ENCODE results near the gene GPC3.
"Not testable (repeated sequence)": the region's sequence is repeated elsewhere in the genome, so short reads cannot be mapped to it uniquely, and the experiment has no call there.

GPC3 gene

DNA sequence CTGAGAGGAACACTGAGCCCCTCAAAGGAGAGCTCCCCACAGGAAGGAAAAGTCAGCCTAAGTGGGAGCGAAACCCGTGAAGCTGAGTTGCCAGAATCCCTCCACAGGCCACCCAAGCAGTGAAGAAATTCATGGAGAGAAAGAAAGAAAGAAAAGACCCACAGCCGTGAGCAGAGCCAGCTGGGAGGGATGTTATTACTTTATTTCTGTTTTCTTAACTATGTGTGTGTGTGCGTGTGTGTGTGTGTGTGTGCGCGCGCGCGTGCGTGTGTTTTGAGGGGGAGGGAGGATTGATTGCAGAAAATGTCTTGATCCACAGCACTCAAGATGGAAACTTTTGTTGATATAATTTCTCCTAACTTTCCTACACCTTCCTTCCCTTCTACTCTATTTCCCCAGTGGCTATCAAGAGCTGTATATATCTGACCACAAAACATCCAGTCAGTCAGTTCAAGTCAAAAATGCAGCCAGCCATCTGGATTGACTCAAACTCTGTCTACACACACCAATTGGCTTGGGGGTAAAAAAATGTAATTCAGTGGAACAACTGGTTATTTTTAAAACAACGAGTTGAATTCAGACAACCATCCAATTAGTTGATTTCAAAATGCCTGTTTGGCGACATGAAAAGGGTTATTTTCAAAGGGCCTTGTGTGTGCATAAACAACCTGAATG is 13.8 kb upstream of the GPC3 start:
- no peak for DNase-seq (ENCODE audit: low read depth in 1 of 2, low spot score in 1 of 2)

DNA sequence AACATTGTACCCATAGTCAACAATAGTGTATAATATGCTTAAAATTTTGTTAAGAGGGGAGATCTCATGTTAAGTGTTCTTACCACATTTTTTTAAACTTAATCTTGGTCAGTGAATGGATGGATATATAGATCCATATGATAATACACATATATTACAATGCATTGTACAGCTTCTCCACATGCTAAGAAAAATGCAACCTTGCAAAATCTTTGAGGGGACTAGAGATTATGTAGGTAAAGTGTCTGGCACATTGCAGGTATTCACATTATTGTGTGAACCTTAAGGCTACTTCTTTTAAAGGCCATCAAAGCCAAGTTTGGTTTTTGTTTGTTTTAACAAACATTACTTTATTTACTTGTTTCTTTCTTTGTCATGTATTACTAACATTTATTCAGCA is 10.4 kb upstream of the GPC3 start:
- DNase-seq (ENCODE audit: low read depth in 1 of 2, low spot score in 1 of 2): no peak

DNA sequence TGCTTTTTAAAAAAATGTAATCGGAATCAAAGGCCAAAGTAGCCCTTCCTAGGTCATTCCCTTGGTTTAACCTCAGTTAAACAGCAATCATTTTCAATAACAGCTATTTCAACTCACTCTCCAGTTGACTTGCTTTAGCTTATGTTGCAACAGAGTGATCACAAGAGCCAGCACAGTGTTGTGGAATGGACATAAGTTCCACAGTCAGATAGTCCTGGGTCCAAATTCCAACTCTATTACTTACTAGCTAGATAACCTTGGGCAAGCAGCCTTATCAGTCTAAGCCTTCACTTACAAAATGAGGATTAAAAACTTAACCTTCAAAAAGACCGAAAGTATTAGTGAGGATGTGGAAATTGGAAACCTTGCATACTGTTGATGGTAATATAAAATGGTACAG is 9.2 kb upstream of the GPC3 start:
- no peak for DNase-seq (ENCODE audit: low read depth in 1 of 2, low spot score in 1 of 2)

DNA sequence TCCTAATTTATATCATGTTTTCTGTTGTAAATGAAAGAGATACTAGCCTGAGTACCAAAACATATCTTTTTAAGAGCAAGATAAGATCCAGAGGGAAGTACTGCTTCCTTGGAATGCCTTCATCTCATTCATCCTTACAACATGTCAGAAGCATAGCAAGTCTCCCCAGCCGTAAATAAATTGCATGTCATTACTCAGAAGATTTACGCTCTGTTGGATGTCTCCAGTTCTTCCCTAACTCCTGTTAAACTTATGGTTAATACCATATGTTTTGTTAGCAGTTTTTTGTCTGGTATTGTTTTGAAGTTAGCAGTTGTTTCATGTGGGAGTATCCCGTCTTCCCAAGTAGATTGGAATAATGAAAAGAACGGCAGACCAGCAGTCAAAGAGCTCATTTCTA is 7.5 kb upstream of the GPC3 start:
- no peak for DNase-seq (ENCODE audit: low read depth in 1 of 2, low spot score in 1 of 2)

DNA sequence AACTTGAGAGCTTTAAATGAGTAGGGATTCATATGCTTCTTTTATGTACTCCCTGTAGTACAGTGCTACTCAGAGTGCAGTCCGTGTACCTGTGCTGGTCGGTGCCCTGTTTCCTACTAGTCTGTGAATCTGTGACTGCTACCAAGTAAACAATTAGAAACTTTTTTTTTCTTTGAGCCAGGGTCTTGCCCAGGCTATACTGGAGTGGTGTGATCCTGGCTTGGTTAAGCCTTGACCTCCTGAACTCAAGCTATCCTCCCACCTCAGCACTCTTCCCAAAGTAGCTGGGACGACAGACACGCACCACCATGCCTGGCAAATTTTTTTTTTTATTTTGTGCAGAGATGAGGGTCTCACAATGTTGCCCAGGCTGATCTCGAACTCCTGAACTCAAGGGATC is 6.4 kb upstream of the GPC3 start:
- no peak for DNase-seq (ENCODE audit: low read depth in 1 of 2, low spot score in 1 of 2)

DNA sequence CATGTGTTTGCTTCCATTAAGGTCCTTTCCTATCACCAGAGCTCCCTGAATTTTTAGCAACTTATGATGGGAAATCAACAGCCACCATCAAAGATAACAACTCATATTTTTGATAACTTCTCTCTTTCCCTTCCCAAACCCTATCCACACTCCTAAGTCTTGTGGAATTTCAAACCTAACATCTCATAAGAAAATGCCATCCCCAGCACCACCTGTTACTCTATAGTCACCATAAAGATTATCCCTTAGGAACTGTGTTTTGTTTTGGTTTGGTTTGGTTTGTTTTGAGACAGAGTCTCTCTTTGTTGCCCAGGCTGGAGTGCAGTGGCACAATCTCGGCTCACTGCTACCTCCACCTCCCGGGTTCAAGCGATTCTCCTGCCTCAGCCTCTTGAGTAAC is 5.7 kb upstream of the GPC3 start:
- not testable (repeated sequence) for DNase-seq (ENCODE audit: low read depth in 1 of 2, low spot score in 1 of 2)

DNA sequence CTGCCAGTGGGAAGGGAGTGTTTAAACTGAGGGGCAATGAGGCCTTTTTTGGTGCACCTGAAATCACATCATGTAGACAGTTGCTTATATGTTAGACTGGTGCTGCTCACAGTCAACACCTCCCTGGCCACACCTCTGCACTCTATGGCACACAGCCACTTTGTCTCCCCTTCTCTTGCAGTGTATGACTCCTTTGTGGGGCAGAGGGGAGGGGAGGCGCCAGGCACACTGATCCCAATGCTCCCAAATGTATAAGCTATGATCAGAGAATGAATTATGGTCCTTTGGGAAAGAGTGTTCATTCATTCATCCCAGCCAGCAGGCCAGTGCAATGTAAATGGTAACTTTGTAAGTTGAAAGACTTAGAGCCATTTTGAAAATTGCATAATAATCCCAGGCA is 4.6 kb upstream of the GPC3 start:
- DNase-seq (ENCODE audit: low read depth in 1 of 2, low spot score in 1 of 2): no peak

DNA sequence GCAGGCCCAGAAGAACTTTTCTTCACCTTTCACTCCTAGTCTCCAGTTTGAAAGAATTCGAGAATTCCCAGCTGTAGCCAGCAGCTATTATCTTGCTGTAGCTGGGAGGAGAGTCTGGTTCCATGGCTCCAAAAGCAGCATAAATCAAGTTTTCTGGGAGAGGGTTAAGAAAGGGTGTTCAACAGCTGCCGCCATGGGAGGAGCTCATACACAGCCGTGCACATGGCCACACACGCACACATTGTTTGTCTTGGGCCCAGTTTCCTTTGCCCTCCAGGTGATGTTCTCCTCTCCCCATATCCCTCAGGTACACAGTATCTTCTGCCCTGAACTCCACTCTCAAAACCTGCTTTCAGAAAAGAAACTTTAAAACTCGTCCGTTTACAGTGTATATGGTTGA is 4.1 kb upstream of the GPC3 start:
- DNase-seq (ENCODE audit: low read depth in 1 of 2, low spot score in 1 of 2): no peak

DNA sequence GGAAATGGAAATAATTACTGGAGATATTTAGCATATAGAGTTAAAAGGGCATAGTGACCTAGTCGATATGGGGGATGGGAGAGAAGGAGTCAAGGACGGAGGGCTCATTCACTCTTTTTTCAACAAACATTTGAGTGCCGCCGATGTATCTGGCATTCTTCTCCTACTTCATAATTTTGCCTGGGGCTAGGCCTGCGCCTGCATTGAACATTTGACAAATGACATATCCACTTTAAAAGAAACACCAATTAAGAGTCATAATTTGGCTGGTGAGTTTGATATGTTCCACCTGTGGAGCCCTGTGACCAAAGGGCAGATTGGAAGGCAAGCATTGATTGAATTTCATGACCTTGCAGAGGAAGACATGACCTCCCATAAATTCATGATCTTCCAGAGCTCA is 2.6 kb upstream of the GPC3 start:
- DNase-seq (ENCODE audit: low read depth in 1 of 2, low spot score in 1 of 2): no peak

DNA sequence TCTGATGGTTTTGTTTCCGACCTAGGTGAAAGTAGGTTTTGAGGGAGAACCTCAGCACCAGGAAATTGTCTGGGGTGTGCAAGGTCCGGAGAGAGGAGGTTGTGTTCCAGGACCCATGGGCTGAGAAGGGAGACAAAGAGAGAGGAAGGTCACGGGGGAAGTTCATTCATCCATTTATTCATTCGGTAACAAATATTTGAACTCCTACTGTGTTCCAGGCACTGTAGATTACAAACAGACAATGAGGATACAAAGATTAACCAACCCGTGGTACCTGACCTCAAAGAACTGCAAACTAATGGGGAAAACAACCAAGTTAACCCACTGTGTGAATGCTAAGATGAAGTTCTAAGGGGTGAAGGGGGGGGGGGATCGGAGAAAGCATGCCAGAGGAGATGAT is 1.8 kb upstream of the GPC3 start:
- DNase-seq (ENCODE audit: low read depth in 1 of 2, low spot score in 1 of 2): no peak

DNA sequence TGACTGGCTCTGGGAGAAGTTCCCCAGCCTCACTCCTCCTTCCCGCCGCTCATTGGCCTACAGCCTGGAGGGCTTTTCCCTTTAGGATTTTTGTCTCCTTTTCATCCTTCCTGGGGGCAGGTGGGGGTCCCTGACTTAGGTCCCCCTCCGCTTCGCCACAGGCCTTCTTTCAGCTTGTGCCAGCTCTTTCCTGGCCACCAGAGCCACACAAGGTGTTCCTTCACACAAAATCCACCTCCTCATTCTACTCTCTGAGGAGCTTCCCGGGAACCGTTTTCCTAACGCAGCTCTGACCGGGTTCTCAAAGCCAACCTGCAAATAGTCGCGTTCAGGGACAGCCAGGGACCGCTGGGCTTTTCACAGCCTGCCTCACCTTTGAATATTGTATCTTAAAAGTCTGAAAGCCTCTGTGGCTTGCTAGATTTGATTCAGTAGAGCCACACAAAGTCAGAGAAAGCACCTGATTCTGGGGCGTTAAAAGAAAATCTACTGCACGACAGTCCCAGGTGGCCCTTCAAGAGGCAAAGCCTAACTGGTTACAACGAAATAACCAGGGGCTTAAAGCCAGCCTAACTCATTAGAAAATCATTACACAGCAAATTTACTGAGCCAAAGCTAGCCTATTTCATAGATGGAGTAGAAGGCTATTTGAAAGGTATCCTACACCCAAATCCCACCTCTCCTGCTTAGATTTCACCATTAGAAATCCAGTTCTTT is 731 bp upstream of the GPC3 start:
- DNase-seq (ENCODE audit: low read depth in 1 of 2, low spot score in 1 of 2): no peak

DNA sequence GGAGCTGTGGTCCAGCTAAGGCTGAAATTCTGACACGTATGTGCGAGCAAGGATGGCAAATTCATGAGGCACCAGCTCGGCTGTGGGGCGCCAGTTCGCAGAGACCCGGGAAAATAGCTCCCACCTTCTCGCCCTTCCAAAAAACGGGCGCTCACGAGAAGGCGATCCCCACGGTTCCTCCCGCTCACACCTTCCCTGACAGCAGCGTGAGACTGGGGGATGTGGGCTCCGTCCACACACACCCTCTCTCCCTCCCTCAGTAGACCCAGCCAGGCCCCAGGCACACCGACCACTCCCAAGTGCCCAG is 584 bp downstream of the GPC3 start:
- no peak for DNase-seq (ENCODE audit: low read depth in 1 of 2, low spot score in 1 of 2)

DNA sequence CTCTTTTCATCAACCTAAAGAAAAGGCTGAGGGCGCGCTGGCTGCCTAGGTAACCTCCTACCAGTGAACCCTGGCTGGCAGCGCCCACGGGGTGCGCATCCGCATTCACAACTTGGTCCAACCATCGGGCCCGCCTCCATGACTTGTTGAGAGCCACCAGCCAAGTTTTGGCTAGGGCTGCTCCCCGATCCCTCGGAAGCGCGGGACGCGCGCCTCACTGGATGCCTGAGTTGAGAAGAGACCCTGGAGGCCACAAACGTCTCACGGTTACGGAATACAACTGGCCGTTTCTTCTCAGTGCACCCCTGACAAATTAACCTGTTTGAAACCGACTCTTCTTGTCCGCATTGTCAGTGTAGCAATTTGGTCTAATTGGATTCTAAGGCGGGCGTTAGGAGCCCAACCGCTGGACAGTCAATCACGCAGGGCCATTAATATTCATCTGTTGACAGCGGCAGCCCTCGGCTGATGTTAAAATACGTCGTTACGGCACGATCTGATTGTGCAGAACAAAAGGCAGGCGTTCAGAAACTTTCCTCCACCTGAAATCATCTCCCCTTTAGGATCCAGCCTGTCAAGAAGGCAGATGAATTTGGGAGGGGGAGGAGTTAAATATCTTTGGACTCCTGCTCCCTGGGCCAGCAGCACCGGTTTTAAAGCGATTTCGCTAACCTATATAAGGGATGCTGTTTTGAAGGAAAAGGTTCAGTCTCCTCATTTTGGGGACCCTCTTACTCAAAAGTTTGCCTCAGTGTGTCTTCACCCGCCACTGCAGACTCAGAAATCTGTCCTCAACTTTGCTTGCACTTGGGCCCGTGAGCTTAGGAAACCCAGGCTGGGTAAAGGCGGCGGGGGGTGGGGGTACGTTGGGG is 1.2 kb downstream of the GPC3 start:
- DNase-seq (ENCODE audit: low read depth in 1 of 2, low spot score in 1 of 2): no peak

DNA sequence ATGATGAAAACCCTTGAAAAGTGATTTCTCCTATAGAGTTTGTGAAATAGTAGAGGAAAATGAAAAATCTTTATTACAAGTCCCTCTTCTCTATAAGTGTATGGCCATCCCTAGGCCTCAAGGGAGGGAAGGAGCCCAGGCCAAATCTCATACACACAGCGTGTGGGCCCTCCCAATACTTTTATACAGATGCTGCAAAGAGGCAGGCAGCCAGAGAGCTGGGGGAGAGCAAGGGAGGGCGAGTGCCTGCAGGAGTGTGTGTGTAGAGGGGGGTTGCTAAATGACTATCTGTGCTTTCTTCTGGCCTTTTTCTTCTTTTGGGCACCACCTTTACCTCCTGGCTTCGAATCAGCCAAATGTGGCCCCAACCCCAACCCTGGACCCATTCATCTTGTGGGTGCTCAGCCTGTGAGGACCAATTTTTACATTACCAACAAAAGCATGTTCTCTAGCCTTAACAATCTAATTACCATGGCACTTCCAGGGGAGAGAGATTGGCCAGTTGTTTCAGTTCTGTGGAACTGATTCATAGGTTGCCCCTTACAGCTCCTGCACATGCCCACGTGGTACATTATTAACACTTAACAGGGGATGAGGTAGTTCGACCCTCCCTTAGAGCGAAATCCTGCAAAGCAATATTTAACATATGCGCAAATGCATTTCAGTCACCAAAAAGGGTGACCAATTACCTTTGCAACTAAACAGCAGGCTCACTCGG is 2.0 kb downstream of the GPC3 start:
- DNase-seq (ENCODE audit: low read depth in 1 of 2, low spot score in 1 of 2): no peak

DNA sequence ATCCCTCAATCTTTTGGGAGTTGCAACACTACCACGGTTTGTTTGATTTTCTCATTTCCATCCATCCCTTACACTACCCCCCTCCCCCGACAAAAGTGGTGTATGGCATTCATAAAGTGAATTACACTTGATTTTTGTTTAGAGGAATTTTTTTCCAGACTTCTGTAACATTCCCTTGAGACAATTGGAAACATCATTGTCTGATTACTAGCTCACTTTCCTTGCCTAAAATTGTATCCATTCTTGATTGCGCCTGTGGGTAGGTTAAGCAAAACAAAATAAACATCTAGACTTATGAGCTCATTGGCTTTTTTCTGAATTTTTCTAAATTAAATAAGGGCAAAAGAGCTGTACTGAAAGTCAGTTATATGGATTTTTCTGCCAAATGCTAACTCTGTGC is 3.5 kb downstream of the GPC3 start:
- no peak for DNase-seq (ENCODE audit: low read depth in 1 of 2, low spot score in 1 of 2)

DNA sequence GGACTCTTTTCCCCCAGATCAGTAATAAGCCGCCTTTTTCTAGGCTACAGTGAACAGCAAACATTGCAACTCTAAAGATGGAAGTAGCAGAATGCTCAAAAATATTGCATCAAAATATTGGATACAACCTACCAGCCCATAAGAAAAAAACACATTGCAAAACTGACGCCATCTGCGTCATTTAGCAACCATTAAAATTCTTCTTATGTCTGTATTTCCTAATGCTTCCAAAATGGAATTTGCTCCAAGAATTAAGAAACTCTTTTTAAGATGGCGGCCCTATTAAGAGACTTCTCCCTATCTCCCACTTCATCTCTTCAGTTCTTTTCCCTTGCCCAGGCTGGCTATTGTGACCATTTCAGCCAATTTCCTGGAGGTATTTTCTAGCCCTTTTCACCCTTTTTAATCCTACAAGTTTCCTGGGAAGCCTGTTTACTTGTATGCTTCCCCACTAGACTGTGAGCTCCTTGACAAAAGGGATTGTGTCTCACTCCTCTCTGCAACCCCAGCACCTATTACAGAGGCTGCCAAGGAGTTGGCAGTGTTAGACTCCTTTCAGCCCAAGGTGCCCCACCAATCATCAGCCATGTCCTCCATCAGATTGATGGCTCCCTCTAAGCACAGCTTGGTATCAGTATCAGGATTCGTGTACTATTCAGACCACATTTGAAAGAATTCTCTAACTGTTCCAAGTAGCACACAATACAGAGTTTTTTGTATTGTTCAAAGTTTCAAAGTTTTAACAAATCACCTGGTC is 4.4 kb downstream of the GPC3 start:
- no peak for DNase-seq (ENCODE audit: low read depth in 1 of 2, low spot score in 1 of 2)

DNA sequence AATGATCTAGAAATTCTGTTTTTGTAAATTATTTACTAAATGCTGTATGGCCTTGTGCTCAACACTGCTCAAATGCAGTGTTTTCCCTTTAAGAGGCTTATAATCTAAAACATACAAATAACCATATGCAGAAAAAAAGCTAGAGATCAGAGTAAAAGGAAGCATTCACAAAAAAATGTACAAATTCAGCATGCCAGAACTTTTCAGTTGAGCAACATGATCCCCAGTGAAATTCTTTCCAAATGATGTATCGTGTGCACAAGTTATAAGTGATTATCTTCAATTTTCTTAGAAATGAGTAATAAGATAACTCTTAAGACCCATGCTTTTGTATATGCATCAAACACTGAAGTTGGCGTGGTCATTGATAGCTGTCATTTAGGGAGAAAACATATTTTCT is 5.0 kb downstream of the GPC3 start:
- no peak for DNase-seq (ENCODE audit: low read depth in 1 of 2, low spot score in 1 of 2)

DNA sequence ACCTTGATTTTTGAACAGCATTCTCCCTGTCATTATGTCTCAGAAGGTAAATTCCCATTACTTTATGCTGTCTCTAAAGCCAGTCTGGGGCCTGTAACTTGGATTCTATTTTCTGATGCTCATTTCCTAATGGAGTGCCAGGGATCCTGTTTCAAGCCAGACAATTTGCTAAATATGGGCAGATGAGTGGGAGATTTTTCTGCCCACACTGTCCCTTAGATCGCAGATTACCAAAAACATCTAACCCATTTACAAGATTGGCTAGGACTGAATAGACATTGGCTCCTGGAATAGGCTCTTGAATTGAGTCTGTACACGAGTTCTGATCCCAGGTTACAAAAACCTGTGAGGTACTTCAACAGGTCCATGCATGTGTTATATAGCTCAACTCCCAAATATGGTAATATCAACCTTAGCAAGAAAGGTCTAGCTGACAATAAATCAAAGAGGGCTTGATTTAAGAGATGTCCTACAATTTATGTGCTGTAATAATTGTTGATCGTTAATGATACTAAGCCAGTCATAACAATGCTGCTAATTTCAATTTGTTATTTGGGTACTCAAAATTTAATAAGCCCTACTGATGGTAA is 5.7 kb downstream of the GPC3 start:
- no peak for DNase-seq (ENCODE audit: low read depth in 1 of 2, low spot score in 1 of 2)

DNA sequence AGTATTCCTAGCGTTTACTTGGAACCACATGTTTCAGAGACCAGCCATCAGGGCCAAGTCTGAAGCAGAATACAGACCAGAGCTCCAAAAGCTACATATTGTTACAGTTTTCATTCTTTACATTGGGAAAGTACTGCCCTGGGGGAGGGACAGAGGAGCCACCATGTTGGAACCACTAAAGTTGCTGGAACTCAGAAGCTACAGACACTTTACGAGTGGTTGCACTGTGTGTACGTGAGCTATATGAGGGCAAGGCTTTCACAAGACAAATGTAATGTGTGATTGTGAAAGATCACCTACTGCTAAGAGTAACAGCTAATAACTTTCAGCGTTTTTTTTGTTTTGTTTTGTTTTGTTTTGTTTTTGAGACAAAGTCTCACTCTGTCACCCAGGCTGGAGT is 11.7 kb downstream of the GPC3 start:
- DNase-seq (ENCODE audit: low read depth in 1 of 2, low spot score in 1 of 2): no peak

DNA sequence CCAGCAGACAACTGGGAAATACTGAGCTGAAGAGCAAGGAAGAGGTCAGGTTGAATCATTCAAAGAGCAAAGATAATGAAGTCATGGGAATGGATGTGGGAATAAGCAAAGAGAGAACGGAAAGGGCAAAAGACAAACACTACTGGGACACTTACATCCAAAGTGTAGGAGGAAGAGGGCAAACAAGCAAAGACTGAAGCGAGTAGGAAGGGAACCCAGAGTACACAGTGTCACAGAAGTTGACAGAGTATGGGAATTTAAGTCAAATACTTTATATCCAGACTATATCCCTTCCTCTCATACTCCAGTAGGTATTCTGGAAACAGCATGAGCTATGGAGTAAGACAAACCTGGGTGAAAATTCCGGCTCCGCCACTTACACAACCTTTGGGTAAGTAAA is 12.5 kb downstream of the GPC3 start:
- DNase-seq (ENCODE audit: low read depth in 1 of 2, low spot score in 1 of 2): no peak

DNA sequence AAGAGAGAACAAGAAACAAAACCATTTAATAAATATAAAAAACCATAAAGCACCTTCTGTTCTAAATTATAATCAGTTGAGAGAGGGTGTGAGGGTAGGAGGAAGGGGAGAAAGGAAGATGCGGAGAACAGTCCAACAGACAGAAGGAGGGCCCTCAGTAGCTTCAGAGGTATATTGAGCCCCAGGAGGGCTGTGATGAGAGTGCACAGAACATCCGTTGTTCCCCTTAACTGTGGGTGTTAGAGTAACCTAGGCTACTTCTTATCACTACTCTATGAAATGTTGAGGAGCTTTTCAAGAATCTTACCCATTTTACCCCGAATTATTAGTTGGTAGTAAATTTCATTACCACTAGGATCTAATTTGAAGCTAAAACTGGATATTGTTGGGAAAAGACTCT is 13.8 kb downstream of the GPC3 start:
- no peak for DNase-seq (ENCODE audit: low read depth in 1 of 2, low spot score in 1 of 2)
